Stomach (tissue), 4 donors: ENCODE results near the gene LRCH1.

Experiments used
- CTCF ChIP-seq, 7 experiments: fragments of 450-650 bp in 4 of 7; fragments of 200-600 bp in 3 of 7; sonication (generic) in 3 of 7; IDR thresholded peaks; one replicate each; pipeline ENCODE4 v1.5.1; 2016 to 2019; ENCODE audit warnings: antibody characterized with exemption in 7 of 7, control low read depth in 2 of 7, mild to moderate bottlenecking in 1 of 7
- EP300 ChIP-seq: sonication (generic); formaldehyde crosslinking; IDR thresholded peaks from one replicate; pipeline ENCODE4 v1.6.1; 2017; ENCODE audit warnings: antibody characterized with exemption
- POLR2A ChIP-seq, 4 donors: fragments of 450-650 bp; IDR thresholded peaks; one replicate each; pipeline ENCODE4 v1.6.1; 2016; ENCODE audit warnings: antibody characterized with exemption in 4 of 4, control low read depth in 2 of 4, mild to moderate bottlenecking in 1 of 4, moderate library complexity in 1 of 4

GRCh38 chr13:46600943-46601311 lies 48.0 kb downstream of the LRCH1 start:
- no peak for TF ChIP-seq CTCF (IDR thresholded peaks at IDR 0.05)
- no peak for TF ChIP-seq POLR2A (IDR thresholded peaks at IDR 0.05)
- no peak for TF ChIP-seq EP300
